SK-N-DZ (cell line): ENCODE results near the gene TCHP.

Source experiments
- DNase-seq: peaks from one replicate; pipeline ENCODE4 v3.0.0-alpha.2; 2015; ENCODE audit warnings: low spot score
- small RNA-seq, 2 experiments: library from RNA; depleted of rRNA; stranded (forward); fragments of <200 nt; gene quantifications; one replicate each; pipeline ENCODE3, GENCODE V24; 2014

TCHP gene

DNA sequence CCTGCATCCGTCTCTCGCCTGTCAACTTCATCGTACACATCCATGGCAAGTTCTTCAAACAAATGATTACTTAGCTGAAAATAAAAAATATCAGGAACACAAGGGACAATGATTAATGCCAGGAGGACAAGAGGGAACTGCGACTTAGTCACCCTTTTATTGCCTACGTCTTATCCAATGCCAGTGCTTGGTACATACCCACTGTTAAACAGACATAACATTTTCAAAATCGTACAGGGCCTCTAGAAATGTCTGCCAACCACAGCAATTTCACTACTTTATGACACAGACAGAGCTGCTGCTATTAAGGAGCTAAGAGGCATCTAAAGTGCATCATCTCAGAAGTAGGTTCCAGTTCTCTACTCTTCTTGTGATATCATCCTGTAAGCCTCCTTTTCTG lies 61.5 kb downstream of the TCHP start:
- no peak for DNase-seq

GRCh38 chr12:109962398-109962797 lies 62.3 kb downstream of the TCHP start:
- DNase-seq = no peak

GRCh38 chr12:109963330-109963729 lies 63.3 kb downstream of the TCHP start:
- DNase-seq = no peak

GRCh38 chr12:109963743-109964429 lies 63.8 kb downstream of the TCHP start:
- no peak for DNase-seq

DNA sequence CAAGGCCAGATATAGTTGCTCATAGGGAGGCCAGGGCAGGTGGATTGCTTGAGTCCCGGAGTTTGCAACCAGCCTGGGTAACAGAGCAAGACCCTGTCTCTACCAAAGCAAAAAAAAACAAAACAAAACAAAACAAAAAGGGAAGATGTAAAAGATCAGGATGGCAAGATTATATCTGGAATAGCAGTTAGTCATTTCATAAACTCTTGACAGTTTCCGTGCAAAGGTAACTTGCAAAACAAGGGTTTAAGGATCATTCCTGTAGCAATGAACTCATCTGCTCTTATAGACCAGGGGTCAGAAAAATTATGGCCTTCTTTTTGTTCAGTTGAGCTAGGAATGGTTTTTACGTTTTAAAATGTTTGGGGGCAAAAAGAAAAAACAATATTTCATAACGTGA lies 66.5 kb downstream of the TCHP start:
- DNase-seq = no peak

- no peak for DNase-seq
Measured at GRCh38 chr12:109967383-109968031, 67.4 kb downstream of the TCHP start.

Small RNAs within 50 kb of the gene (small RNA-seq; reads per million reads assigned to genes)
- 0 reads per million in 2 experiments for gene RN7SL441P
